ENCODE results near the gene KRTAP5-5. TPM values are rescaled to one million over a fixed set of nuclear protein-coding genes. Genes with fewer than 3 reads are reported as not detected.
"Not testable (repeated sequence)": the region's sequence is repeated elsewhere in the genome, so short reads cannot be mapped to it uniquely, and the experiment has no call there.

KRTAP5-5 gene
- total and polyA plus RNA-seq, 4 donors, result not detected

DNA sequence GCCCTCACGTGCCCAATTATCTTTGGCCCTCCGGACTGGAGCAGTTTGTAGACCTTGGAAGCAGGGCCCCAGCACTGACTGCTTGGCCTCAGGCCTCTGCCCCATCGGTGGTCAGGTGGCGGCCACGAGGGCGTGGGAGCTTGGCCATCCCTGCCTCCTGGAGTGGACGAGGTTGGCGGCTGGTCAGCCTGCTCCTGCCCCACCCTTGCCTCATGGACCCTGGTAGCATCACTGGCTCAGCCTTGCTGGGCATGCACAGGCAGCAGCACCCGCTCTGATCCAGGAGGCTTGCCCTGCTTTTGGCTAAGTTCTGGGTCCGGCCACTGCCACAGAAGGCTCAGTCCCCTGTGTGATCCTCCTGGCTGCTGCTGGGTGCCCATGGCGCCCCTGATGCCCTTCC lies 25.4 kb upstream of the KRTAP5-5 start:
- Histone ChIP-seq H3K27ac (ENCODE audit: low read depth in 1 of 2, low read length in 2 of 2) (no peak overlapping the region), H3K9me3 (ENCODE audit: control insufficient read depth, low read length) (no peaks in the 10 kb centered on the region), H3K4me1 (ENCODE audit: control insufficient read depth in 1 of 2, insufficient read depth in 2 of 2, low read length in 2 of 2) (no peaks in the 10 kb centered on the region), H3K27me3 (ENCODE audit: control insufficient read depth in 1 of 2, insufficient read depth in 2 of 2, low read length in 1 of 2) (no peaks in the 10 kb centered on the region), H3K4me3 (ENCODE audit: low read length in 2 of 2) (no peak overlapping the region), H3K36me3 (ENCODE audit: control insufficient read depth in 1 of 2, insufficient read depth in 2 of 2, low read length in 1 of 2) (no peaks in the 10 kb centered on the region)
- WGBS, 2 donors, result 89 to 90% methylated on average over 11 of the region's 11 CpGs
- DNase-seq, result no peak
- no peak for ATAC-seq (ENCODE audit: low FRiP score)
- intact Hi-C loops (cut with DNase I), result no loop called here

DNA sequence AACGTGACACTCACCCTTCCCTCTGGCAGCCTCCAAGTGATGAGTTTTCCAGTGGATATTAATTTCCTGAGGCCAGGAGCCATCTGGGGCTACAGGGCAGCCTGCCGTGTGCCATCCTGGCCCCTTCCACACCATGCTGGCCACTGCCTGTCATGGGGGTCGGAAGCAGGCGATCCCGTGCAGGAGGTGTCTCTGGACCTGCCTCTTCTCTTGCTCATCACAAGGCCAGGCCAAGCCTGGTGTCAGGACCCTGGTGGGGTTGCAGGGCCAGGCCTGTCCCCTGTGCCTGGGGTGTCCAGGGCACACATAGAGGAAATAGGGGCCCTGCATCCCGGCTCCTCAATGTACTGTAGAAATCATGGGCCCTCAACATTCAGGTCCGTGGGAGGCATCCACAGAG lies 24.9 kb upstream of the KRTAP5-5 start:
- DNase-seq, result no peak
- H3K4me1 ChIP-seq (ENCODE audit: control insufficient read depth in 1 of 2, insufficient read depth in 2 of 2, low read length in 2 of 2), result no peaks in the 10 kb centered on the region
- intact Hi-C loops (cut with DNase I), result no loop called here

GRCh38 chr11:1605923-1606322 lies 23.7 kb upstream of the KRTAP5-5 start:
- intact Hi-C loops (cut with DNase I), result not testable (repeated sequence)
- WGBS, 2 donors, result 82 to 89% methylated on average over 13 of the region's 13 CpGs

More for the DNA sequence above, 24.9 kb upstream of the KRTAP5-5 start:
- ATAC-seq (ENCODE audit: low FRiP score), result no peak
- H3K9me3 ChIP-seq (ENCODE audit: control insufficient read depth, low read length), result no peaks in the 10 kb centered on the region
- H3K27ac ChIP-seq (ENCODE audit: low read depth in 1 of 2, low read length in 2 of 2), result no peak overlapping the region
- no peak overlapping the region for H3K4me3 ChIP-seq (ENCODE audit: low read length in 2 of 2)
- 86 to 87% methylated on average over 7 of the region's 7 CpGs for WGBS, 2 donors
- H3K27me3 ChIP-seq (ENCODE audit: control insufficient read depth in 1 of 2, insufficient read depth in 2 of 2, low read length in 1 of 2), result no peaks in the 10 kb centered on the region
- no peaks in the 10 kb centered on the region for H3K36me3 ChIP-seq (ENCODE audit: control insufficient read depth in 1 of 2, insufficient read depth in 2 of 2, low read length in 1 of 2)

DNA sequence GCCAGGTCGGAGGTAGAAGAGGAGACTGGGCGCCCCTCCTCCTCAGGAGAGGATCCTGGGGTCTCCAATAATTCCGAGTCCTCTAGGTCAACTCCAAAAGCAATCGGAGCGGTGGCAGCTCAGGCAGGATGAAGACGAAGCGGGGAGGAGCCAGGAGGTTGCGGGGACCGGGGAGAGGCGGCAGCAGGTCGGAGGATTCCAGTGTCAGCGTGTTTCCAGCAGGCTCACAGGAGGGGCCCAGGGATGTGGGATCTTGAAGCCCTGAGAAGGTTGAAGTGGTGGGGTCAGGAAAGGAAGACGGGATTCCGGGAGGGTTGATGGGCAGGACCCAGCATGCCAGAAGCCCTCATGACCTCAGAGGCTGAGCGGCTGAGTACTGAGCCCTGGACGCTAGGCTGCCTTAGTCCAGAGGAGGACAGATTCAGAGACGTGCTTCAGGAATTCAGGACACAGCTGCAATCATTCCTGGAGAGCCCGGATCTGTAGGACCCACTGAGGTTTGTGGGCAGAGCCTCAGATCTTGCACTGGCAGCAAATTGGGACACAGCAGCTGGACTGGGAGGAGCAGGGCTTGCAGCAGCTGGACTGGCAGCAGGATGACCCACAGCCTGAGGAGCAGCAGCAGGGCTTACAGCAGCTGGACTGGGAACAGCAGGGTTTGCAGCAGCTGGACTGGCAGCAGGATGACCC lies 22.3 kb upstream of the KRTAP5-5 start:
- H3K27ac ChIP-seq (ENCODE audit: low read depth in 1 of 2, low read length in 2 of 2); intact Hi-C loops (cut with DNase I); H3K4me3 ChIP-seq (ENCODE audit: low read length in 2 of 2); DNase-seq; H3K4me1 ChIP-seq (ENCODE audit: control insufficient read depth in 1 of 2, insufficient read depth in 2 of 2, low read length in 2 of 2); H3K36me3 ChIP-seq (ENCODE audit: control insufficient read depth in 1 of 2, insufficient read depth in 2 of 2, low read length in 1 of 2); H3K27me3 ChIP-seq (ENCODE audit: control insufficient read depth in 1 of 2, insufficient read depth in 2 of 2, low read length in 1 of 2); H3K9me3 ChIP-seq (ENCODE audit: control insufficient read depth, low read length): not testable (repeated sequence)
- 35 to 44% methylated on average over 18 of the region's 18 CpGs for WGBS, 2 donors
- peak; percentile 36 for ATAC-seq (ENCODE audit: low FRiP score)

More at GRCh38 chr11:1605923-1606322, 23.7 kb upstream of the KRTAP5-5 start:
- ATAC-seq (ENCODE audit: low FRiP score); DNase-seq; H3K4me1 ChIP-seq (ENCODE audit: control insufficient read depth in 1 of 2, insufficient read depth in 2 of 2, low read length in 2 of 2); H3K9me3 ChIP-seq (ENCODE audit: control insufficient read depth, low read length); H3K36me3 ChIP-seq (ENCODE audit: control insufficient read depth in 1 of 2, insufficient read depth in 2 of 2, low read length in 1 of 2); H3K4me3 ChIP-seq (ENCODE audit: low read length in 2 of 2); H3K27ac ChIP-seq (ENCODE audit: low read depth in 1 of 2, low read length in 2 of 2); H3K27me3 ChIP-seq (ENCODE audit: control insufficient read depth in 1 of 2, insufficient read depth in 2 of 2, low read length in 1 of 2): not testable (repeated sequence)

GRCh38 chr11:1607901-1608300 lies 21.7 kb upstream of the KRTAP5-5 start:
- DNase-seq; intact Hi-C loops (cut with DNase I); ATAC-seq (ENCODE audit: low FRiP score); H3K4me1 ChIP-seq (ENCODE audit: control insufficient read depth in 1 of 2, insufficient read depth in 2 of 2, low read length in 2 of 2); H3K4me3 ChIP-seq (ENCODE audit: low read length in 2 of 2); H3K36me3 ChIP-seq (ENCODE audit: control insufficient read depth in 1 of 2, insufficient read depth in 2 of 2, low read length in 1 of 2); H3K27me3 ChIP-seq (ENCODE audit: control insufficient read depth in 1 of 2, insufficient read depth in 2 of 2, low read length in 1 of 2); H3K9me3 ChIP-seq (ENCODE audit: control insufficient read depth, low read length); H3K27ac ChIP-seq (ENCODE audit: low read depth in 1 of 2, low read length in 2 of 2): not testable (repeated sequence)
- WGBS, 2 donors, result 55 to 57% methylated on average over 5 of the region's 5 CpGs

- Histone ChIP-seq H3K4me1 (ENCODE audit: control insufficient read depth in 1 of 2, insufficient read depth in 2 of 2, low read length in 2 of 2) (no peaks in the 10 kb centered on the region), H3K4me3 (ENCODE audit: low read length in 2 of 2) (no peak within 1 kb of the TSS), H3K27ac (ENCODE audit: low read depth in 1 of 2, low read length in 2 of 2) (no peak within 1 kb of the TSS), H3K27me3 (ENCODE audit: control insufficient read depth in 1 of 2, insufficient read depth in 2 of 2, low read length in 1 of 2) (no peaks in the 10 kb centered on the region), H3K36me3 (ENCODE audit: control insufficient read depth in 1 of 2, insufficient read depth in 2 of 2, low read length in 1 of 2) (no peaks in the 10 kb centered on the region), H3K9me3 (ENCODE audit: control insufficient read depth, low read length) (no peaks in the 10 kb centered on the region)
- DNase-seq (no peak), ATAC-seq (ENCODE audit: low FRiP score) (no peak)
- intact Hi-C loops (cut with DNase I), result no loop called here
- 77 to 78% methylated on average over 4 of the region's 4 CpGs for WGBS, 2 donors
Observed at GRCh38 chr11:1608363-1608762, 21.2 kb upstream of the KRTAP5-5 start, which contains the start of gene KRTAP5-3. Gene KRTAP5-3, minus strand, starts transcription at chr11:1608463. Its CDS starts 78 bp downstream, at chr11:1608385.

GRCh38 chr11:1618231-1618630 lies 11.3 kb upstream of the KRTAP5-5 start:
- no peak for ATAC-seq (ENCODE audit: low FRiP score)
- no peak overlapping the region for H3K4me3 ChIP-seq (ENCODE audit: low read length in 2 of 2)
- intact Hi-C loops (cut with DNase I), result no loop called here
- H3K27ac ChIP-seq (ENCODE audit: low read depth in 1 of 2, low read length in 2 of 2), result no peak overlapping the region
- H3K36me3 ChIP-seq (ENCODE audit: control insufficient read depth in 1 of 2, insufficient read depth in 2 of 2, low read length in 1 of 2), result no peaks in the 10 kb centered on the region
- WGBS, 2 donors, result 78 to 82% methylated on average over 10 of the region's 10 CpGs
- H3K4me1 ChIP-seq (ENCODE audit: control insufficient read depth in 1 of 2, insufficient read depth in 2 of 2, low read length in 2 of 2), result no peaks in the 10 kb centered on the region
- H3K27me3 ChIP-seq (ENCODE audit: control insufficient read depth in 1 of 2, insufficient read depth in 2 of 2, low read length in 1 of 2), result no peaks in the 10 kb centered on the region
- peaks cover 1% of the 10 kb centered on the region for H3K9me3 ChIP-seq (ENCODE audit: control insufficient read depth, low read length)
- no peak for DNase-seq

GRCh38 chr11:1619449-1619848 lies 10.1 kb upstream of the KRTAP5-5 start:
- no peaks in the 10 kb centered on the region for H3K27me3 ChIP-seq (ENCODE audit: control insufficient read depth in 1 of 2, insufficient read depth in 2 of 2, low read length in 1 of 2)
- ATAC-seq (ENCODE audit: low FRiP score), result no peak

GRCh38 chr11:1622086-1622485 lies 7.5 kb upstream of the KRTAP5-5 start, which contains the start of gene KRTAP5-4:
Gene KRTAP5-4, minus strand, starts transcription at chr11:1622138. Its CDS starts 45 bp downstream, at chr11:1622093.
- Histone ChIP-seq H3K27ac (ENCODE audit: low read depth in 1 of 2, low read length in 2 of 2) (no peak within 1 kb of the TSS), H3K9me3 (ENCODE audit: control insufficient read depth, low read length) (peaks cover 1% of the 10 kb centered on the region), H3K4me3 (ENCODE audit: low read length in 2 of 2) (no peak within 1 kb of the TSS), H3K36me3 (ENCODE audit: control insufficient read depth in 1 of 2, insufficient read depth in 2 of 2, low read length in 1 of 2) (no peaks in the 10 kb centered on the region), H3K4me1 (ENCODE audit: control insufficient read depth in 1 of 2, insufficient read depth in 2 of 2, low read length in 2 of 2) (no peaks in the 10 kb centered on the region), H3K27me3 (ENCODE audit: control insufficient read depth in 1 of 2, insufficient read depth in 2 of 2, low read length in 1 of 2) (no peaks in the 10 kb centered on the region)
- intact Hi-C loops (cut with DNase I), result no loop called here
- DNase-seq, result no peak
- 54 to 56% methylated on average over 1 of the region's 1 CpG for WGBS, 2 donors
- no peak for ATAC-seq (ENCODE audit: low FRiP score)

More at GRCh38 chr11:1619449-1619848, 10.1 kb upstream of the KRTAP5-5 start:
- 32 to 42% methylated on average over 10 of the region's 10 CpGs for WGBS, 2 donors
- H3K4me3 ChIP-seq (ENCODE audit: low read length in 2 of 2), result no peak overlapping the region
- H3K9me3 ChIP-seq (ENCODE audit: control insufficient read depth, low read length), result peaks cover 1% of the 10 kb centered on the region
- no peak overlapping the region for H3K27ac ChIP-seq (ENCODE audit: low read depth in 1 of 2, low read length in 2 of 2)
- DNase-seq, result no peak
- intact Hi-C loops (cut with DNase I), result no loop called here
- no peaks in the 10 kb centered on the region for H3K36me3 ChIP-seq (ENCODE audit: control insufficient read depth in 1 of 2, insufficient read depth in 2 of 2, low read length in 1 of 2)
- no peaks in the 10 kb centered on the region for H3K4me1 ChIP-seq (ENCODE audit: control insufficient read depth in 1 of 2, insufficient read depth in 2 of 2, low read length in 2 of 2)

Data from aorta (tissue), 5 donors.